Caco-2 (cell line): ENCODE measurements around the gene ZNF175. TPM values are rescaled to one million over a fixed set of nuclear protein-coding genes. Genes with fewer than 3 reads are reported as not detected.

Experiments
- BruUV-seq: library from RNA; stranded (reverse); fragments of 400-500 nt; replicated peaks from 2 replicates; lab custom pipeline; 2021; lab: Mats Ljungman, UMichigan
- CTCF ChIA-PET: fragments of 300-600 bp; sonication (Branson Sonifier 250); formaldehyde crosslinking; loops from one replicate; lab custom pipeline; 2022; ENCODE audit warnings: antibody characterized with exemption; lab: Charles Lee
- POLR2A ChIA-PET: fragments of 300-600 bp; sonication (Branson Sonifier 250); formaldehyde crosslinking; loops from one replicate; lab custom pipeline; 2022; ENCODE audit warnings: antibody characterized with exemption; lab: Charles Lee
- DNase-seq, 2 experiments: peaks; one replicate each; pipeline versions ENCODE4 v3.0.0 to v3.0.0-alpha.2; 2020 to 2022
- H3K27me3 ChIP-seq: replicated peaks from 2 replicates; pipeline ENCODE4 v1.6.0; 2011; ENCODE audit warnings: low read length; ENCODE audit not compliant: control insufficient read depth, insufficient read depth
- H3K36me3 ChIP-seq: 2 replicates; pipeline ENCODE4 v1.5.1; 2011; ENCODE audit warnings: low read length; ENCODE audit not compliant: control insufficient read depth, insufficient read depth
- H3K4me1 ChIP-seq: fragments of 250-450 bp; sonication (Bioruptor Pico); 2 replicates; pipeline ENCODE4 v1.5.1; 2020; ENCODE audit warnings: mild to moderate bottlenecking
- H3K4me3 ChIP-seq: 2 replicates; pipeline ENCODE4 v1.5.1; 2011; ENCODE audit warnings: low read depth, mild to moderate bottlenecking, control low read depth, low read length
- H3K9me3 ChIP-seq: fragments of 250-450 bp; sonication (Bioruptor Pico); 2 replicates; pipeline ENCODE4 v1.5.1; 2020; ENCODE audit warnings: mild to moderate bottlenecking, moderate library complexity
- H3K27ac Mint-ChIP-seq: one replicate; pipeline ENCODE4 v1.8.0; 2022; ENCODE audit warnings: mixed read lengths; ENCODE audit not compliant: unreplicated experiment
- H3K27me3 Mint-ChIP-seq: one replicate; pipeline ENCODE4 v1.8.0; 2022; ENCODE audit warnings: mixed read lengths; ENCODE audit not compliant: insufficient read depth, unreplicated experiment
- H3K36me3 Mint-ChIP-seq: one replicate; pipeline ENCODE4 v1.8.0; 2022; ENCODE audit warnings: mild to moderate bottlenecking, mixed read lengths; ENCODE audit not compliant: insufficient read depth, unreplicated experiment
- H3K4me1 Mint-ChIP-seq: one replicate; pipeline ENCODE4 v1.8.0; 2022; ENCODE audit warnings: low read depth, mixed read lengths; ENCODE audit not compliant: unreplicated experiment
- H3K4me3 Mint-ChIP-seq: one replicate; pipeline ENCODE4 v1.8.0; 2022; ENCODE audit warnings: mild to moderate bottlenecking, moderate library complexity, mixed read lengths; ENCODE audit not compliant: unreplicated experiment
- H3K9me3 Mint-ChIP-seq: one replicate; pipeline ENCODE4 v1.8.0; 2022; ENCODE audit warnings: mixed read lengths; ENCODE audit not compliant: unreplicated experiment
- intact Hi-C: fragments of 100-400 bp; cut with micrococcal nuclease; formaldehyde crosslinking; loops from one replicate; pipeline ENCODE4 v1.10.0; 2022; ENCODE audit not compliant: unreplicated experiment
- total RNA-seq: library from RNA; stranded (reverse); gene quantifications from 2 replicates; pipeline ENCODE4 v1.2.3, GENCODE V29; 2022
- TF ChIP-seq, protein P1 (sequence below), 2 experiments: fragments of 200-600 bp in 1 of 2; IDR thresholded peaks; 1 replicate in 1 of 2; 2 replicates in 1 of 2; pipeline versions ENCODE4 v1.5.1 to v1.8.0; 2011 to 2022; ENCODE audit warnings: antibody characterized with exemption in 1 of 2, control low read depth in 1 of 2, inconsistent platforms in 1 of 2, low read depth in 1 of 2, low read length in 1 of 2, mild to moderate bottlenecking in 1 of 2, moderate library complexity in 1 of 2; ENCODE audit not compliant: insufficient read depth in 1 of 2, severe bottlenecking in 1 of 2, unreplicated experiment in 1 of 2

The ZNF175 gene
- total RNA-seq, 1 experiment from 2014 or later = 8.7 TPM

DNA sequence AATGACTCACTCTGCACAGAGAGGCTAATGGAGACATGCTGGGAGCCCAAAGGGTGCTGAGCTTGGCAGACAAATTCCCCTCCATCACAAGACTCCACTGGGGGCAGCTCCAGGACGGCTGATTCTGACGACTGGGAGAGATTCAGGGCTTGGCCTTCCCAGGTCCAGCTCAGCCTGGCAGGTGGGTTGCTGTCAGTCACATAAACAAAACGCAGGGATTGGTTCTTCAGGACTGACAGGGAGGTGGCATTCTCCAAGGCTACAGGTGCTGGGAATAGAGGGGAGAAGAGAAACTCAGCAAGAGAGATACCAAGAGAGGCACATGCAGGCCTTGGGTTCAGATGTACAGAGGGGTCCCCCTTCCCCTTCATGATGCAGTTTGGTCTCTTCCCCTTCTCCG, 10.7 kb upstream of the ZNF175 start:
- H3K9me3 ChIP-seq = no peaks in the 10 kb centered on the region
- H3K4me3 ChIP-seq = no peak overlapping the region
- H3K36me3 Mint-ChIP-seq = no peaks in the 10 kb centered on the region
- H3K36me3 ChIP-seq = no peaks in the 10 kb centered on the region
- no peaks in the 10 kb centered on the region for H3K4me1 Mint-ChIP-seq
- TF ChIP-seq, protein P1, sequence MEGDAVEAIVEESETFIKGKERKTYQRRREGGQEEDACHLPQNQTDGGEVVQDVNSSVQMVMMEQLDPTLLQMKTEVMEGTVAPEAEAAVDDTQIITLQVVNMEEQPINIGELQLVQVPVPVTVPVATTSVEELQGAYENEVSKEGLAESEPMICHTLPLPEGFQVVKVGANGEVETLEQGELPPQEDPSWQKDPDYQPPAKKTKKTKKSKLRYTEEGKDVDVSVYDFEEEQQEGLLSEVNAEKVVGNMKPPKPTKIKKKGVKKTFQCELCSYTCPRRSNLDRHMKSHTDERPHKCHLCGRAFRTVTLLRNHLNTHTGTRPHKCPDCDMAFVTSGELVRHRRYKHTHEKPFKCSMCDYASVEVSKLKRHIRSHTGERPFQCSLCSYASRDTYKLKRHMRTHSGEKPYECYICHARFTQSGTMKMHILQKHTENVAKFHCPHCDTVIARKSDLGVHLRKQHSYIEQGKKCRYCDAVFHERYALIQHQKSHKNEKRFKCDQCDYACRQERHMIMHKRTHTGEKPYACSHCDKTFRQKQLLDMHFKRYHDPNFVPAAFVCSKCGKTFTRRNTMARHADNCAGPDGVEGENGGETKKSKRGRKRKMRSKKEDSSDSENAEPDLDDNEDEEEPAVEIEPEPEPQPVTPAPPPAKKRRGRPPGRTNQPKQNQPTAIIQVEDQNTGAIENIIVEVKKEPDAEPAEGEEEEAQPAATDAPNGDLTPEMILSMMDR (IDR thresholded peaks at IDR 0.05; ENCODE audit: insufficient read depth in 1 of 2, low read depth in 1 of 2, low read length in 1 of 2, severe bottlenecking in 1 of 2, unreplicated experiment in 1 of 2) = no peak
- peaks cover under 1% of the 10 kb centered on the region; the same call in 1 of the 2 replicates for H3K4me1 ChIP-seq
- H3K4me3 Mint-ChIP-seq = no peak overlapping the region
- BruUV-seq = no TSS peak
- DNase-seq = no peak
- CTCF ChIA-PET = no interaction called here
- H3K27ac Mint-ChIP-seq = no peak overlapping the region
- H3K27me3 Mint-ChIP-seq = peaks cover 6% of the 10 kb centered on the region
- H3K27me3 ChIP-seq = no peaks in the 10 kb centered on the region
- POLR2A ChIA-PET = no interaction called here
- intact Hi-C loops = no loop called here
- H3K9me3 Mint-ChIP-seq = peaks cover 10% of the 10 kb centered on the region

DNA sequence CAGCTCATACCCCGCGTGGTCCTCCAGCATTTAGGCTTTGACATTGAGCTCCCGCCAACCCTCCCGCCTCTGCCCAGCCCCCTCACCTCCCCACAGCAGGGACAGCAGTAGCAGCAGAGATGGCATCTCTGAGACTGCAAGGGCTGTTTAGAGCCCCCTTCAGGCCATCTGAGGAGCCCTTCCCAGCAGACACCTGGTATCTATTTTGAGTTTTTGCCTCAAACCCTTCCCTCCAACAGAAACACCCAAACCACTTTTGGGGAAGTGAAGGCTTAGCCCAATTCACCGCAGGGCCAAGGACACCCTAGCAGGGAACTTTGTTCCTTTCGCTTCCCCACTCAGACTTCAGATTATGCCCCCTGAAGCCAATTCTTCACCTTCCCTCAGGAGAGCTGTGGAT, 6.3 kb upstream of the ZNF175 start:
- no peak for DNase-seq
- Mint-ChIP-seq H3K27me3 (peaks cover 8% of the 10 kb centered on the region), H3K27ac (no peak overlapping the region), H3K4me1 (peaks cover 12% of the 10 kb centered on the region), H3K36me3 (no peaks in the 10 kb centered on the region), H3K9me3 (peaks cover 10% of the 10 kb centered on the region), H3K4me3 (no peak overlapping the region)
- peaks cover 29% of the 10 kb centered on the region for H3K4me1 ChIP-seq
- POLR2A ChIA-PET = no interaction called here
- BruUV-seq = no TSS peak
- CTCF ChIA-PET = no interaction called here
- TF ChIP-seq, protein P1 (IDR thresholded peaks at IDR 0.05; ENCODE audit: insufficient read depth in 1 of 2, low read depth in 1 of 2, low read length in 1 of 2, severe bottlenecking in 1 of 2, unreplicated experiment in 1 of 2) = no peak
- intact Hi-C loops = no loop called here
- H3K27me3 ChIP-seq = no peaks in the 10 kb centered on the region
- no peak overlapping the region for H3K4me3 ChIP-seq
- H3K9me3 ChIP-seq = no peaks in the 10 kb centered on the region
- no peaks in the 10 kb centered on the region for H3K36me3 ChIP-seq

DNA sequence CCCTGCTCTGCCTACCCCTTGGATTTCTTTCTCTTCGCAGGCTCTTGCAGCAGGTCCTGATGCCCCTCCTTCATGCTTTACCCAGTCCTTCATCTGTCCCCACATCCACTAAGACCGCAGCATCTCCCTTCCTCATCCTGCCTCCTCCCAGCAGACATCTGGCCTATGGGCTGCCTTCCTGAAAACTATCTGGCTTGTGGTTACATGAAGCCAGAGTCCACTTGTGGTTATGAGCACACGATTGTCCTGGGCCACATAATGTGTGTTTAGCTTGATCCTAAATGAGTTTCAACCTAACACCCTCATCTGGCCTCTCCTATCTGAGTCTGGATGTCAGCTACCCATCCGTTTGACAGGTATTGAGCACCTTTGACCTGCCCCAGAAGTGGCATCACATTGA, 5.5 kb upstream of the ZNF175 start:
- CTCF ChIA-PET = no interaction called here
- peaks cover 5% of the 10 kb centered on the region for H3K27me3 Mint-ChIP-seq
- H3K27me3 ChIP-seq = no peaks in the 10 kb centered on the region

More for the DNA sequence above, 5.5 kb upstream of the ZNF175 start:
- H3K36me3 Mint-ChIP-seq = no peaks in the 10 kb centered on the region
- TF ChIP-seq, protein P1 (IDR thresholded peaks at IDR 0.05; ENCODE audit: insufficient read depth in 1 of 2, low read depth in 1 of 2, low read length in 1 of 2, severe bottlenecking in 1 of 2, unreplicated experiment in 1 of 2) = no peak
- Histone ChIP-seq H3K36me3 (no peaks in the 10 kb centered on the region), H3K4me1 (peaks cover 32% of the 10 kb centered on the region), H3K4me3 (no peak overlapping the region), H3K9me3 (no peaks in the 10 kb centered on the region)
- no peak overlapping the region for H3K4me3 Mint-ChIP-seq
- BruUV-seq = no TSS peak
- no peak overlapping the region for H3K27ac Mint-ChIP-seq
- H3K4me1 Mint-ChIP-seq = peaks cover 12% of the 10 kb centered on the region
- intact Hi-C loops = no loop called here
- peaks cover 8% of the 10 kb centered on the region for H3K9me3 Mint-ChIP-seq
- no peak for DNase-seq
- POLR2A ChIA-PET = no interaction called here
